Fibroblast of mammary gland (primary cell): ENCODE measurements around the gene NEU4.

Experiments
- DNase-seq: peaks from one replicate; pipeline ENCODE4 v3.0.0-alpha.2; 2010; ENCODE audit warnings: low read depth
- H3K4me3 ChIP-seq: 2 replicates; pipeline ENCODE4 v1.5.1; 2011; ENCODE audit warnings: low read depth, mild to moderate bottlenecking, low read length, moderate library complexity; ENCODE audit not compliant: control insufficient read depth
- CTCF ChIP-seq: conservative IDR thresholded peaks from 2 replicates; pipeline ENCODE4 v1.5.1; 2011; ENCODE audit warnings: low read depth, low read length, inconsistent platforms; ENCODE audit not compliant: control insufficient read depth, insufficient read depth

Gene NEU4

GRCh38 chr2:241851325-241852115 lies 42.5 kb downstream of the NEU4 start:
- no peak for DNase-seq
- TF ChIP-seq CTCF = no peak
- no peak overlapping the region for H3K4me3 ChIP-seq

DNA sequence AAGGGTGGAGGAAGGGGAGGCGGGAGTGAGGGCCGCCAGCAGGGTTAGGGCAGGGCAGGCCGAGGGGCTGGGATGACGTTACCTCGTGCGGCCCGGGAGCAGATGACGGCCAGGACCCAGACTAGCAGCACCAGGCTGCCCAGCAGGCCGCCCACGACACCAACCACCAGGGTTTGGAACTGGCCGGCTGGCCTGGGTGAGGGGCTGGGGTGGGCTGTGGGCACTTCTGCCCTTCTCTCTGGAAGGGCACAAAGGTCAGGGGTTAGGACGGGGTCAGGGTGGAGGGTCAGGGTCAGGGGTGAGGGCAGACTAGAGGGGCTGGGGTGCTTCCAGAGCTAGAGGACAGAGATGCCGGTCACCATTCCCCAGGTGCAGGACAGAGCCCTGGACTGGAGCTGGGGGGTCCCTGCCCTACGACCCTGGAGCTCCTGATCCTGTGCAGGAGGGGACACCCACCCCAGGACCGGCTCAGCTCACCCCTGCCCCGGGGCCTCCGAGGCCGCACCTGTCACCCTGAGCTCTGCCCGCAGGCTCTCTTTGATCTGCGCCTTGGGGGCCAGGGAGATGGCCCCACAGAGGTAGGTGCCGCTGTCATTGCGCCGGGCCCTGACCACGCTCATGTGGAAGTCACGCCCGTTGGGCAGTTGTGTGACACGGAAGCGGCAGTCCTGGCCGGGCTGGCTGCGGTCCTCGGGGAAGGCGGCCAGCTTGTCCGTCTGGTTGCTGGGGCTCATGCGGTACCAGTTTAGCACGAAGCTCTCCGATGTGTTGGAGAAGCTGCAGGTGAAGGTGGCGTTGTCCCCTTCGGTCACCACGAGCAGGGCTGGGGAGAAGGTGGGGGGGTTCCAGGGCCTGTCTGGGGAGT lies 43.4 kb downstream of the NEU4 start:
- H3K4me3 ChIP-seq = no peak overlapping the region
- TF ChIP-seq CTCF = no peak
- no peak for DNase-seq

DNA sequence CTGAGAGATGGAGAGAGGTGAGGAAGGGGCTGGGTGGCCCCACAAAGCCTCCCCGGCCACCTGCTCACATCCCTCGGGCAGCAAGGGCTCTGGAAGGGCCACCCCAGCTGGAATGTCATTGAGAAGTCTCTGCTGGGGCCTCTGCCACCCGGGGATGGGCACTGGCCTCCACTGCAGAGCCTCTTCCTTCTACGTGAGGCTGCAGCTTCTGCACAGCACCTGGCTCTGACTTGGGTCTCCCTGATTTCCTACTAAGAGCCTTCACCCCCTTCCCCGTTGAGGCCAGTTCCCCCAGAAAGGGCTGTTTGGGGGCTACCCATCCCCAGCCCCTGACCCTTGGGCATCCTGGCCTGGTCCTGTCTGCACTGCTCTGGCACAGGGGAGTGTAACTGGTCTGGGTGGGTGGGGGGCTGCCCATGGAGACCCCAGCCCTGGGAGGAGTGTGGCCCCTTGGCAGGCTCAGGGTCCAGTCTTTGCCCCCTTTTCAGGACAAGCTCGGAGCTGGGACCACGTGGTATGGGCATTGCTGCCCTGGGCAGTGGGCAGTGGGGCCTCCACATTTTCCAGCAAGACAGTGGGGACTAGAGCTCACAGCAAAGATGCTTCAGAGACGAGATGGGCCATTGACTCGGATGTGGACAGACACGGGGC lies 44.1 kb downstream of the NEU4 start:
- no peak overlapping the region for H3K4me3 ChIP-seq
- no peak for TF ChIP-seq CTCF
- DNase-seq = no peak

DNA sequence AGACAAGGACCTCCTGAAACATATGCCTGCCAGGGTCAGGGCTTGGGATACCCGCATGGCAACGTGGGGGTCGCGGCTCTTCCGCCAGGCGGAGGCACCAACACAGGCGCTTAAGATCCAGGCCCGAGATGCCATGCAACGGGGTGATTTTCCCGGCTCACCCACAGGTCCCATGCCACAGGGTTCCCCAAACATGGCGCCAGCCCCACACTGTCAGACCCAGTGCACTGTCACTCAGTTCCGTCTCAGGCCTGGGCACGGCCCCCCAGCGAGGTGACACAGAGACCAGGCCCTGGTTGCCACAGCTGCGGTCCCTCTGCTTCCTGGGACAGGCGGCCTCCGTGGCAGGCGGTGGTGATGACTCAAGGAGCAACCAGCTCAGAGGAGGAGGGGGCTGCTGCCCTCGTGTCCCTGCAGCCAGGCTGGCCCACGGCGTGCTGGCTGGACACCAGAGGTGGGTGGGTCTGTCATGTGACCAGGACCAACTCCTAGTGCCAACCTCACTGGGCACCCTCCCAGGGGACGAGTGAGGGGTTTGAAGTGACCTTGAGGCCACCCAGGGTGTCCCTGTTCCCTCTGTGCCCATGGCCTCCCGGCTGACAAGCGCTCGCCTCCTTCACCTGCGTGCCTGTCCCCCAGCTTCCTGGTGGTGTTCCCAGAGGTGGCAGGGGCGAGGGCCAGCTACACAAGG lies 44.8 kb downstream of the NEU4 start:
- no peak for TF ChIP-seq CTCF
- no peak overlapping the region for H3K4me3 ChIP-seq
- DNase-seq = no peak

GRCh38 chr2:241854342-241855244 lies 45.6 kb downstream of the NEU4 start:
- no peak overlapping the region for H3K4me3 ChIP-seq
- DNase-seq = no peak
- no peak for TF ChIP-seq CTCF
